Astrocyte of the cerebellum (primary cell): ENCODE results near the gene CNPY3.

Experiments used
- DNase-seq: peaks from one replicate; pipeline ENCODE4 v3.0.0-alpha.2; 2011; ENCODE audit warnings: low read depth
- H3K4me3 ChIP-seq: 2 replicates; pipeline ENCODE4 v1.5.1; 2011; ENCODE audit warnings: mild to moderate bottlenecking, low read depth, low read length, moderate library complexity
- CTCF ChIP-seq: IDR thresholded peaks from 2 replicates; pipeline ENCODE4 v1.5.1; 2012; ENCODE audit warnings: low read length, low read depth, moderate library complexity, mild to moderate bottlenecking; ENCODE audit errors: missing control alignments
- in situ Hi-C: cut with HindIII; loops from 2 replicates; pipeline ENCODE4 v1.10.0; 2017; ENCODE audit warnings: low sequenced_read_pairs

The CNPY3 gene

GRCh38 chr6:42973926-42974325, 44.6 kb downstream of the CNPY3 start:
- no peak overlapping the region for H3K4me3 ChIP-seq
- TF ChIP-seq CTCF, result no peak
- DNase-seq, result no peak
- in situ Hi-C loops, result no loop called here

- no peak overlapping the region for H3K4me3 ChIP-seq
- in situ Hi-C loops, result no loop called here
- DNase-seq, result no peak
- TF ChIP-seq CTCF, result no peak
Measured at GRCh38 chr6:42974919-42975505, 45.7 kb downstream of the CNPY3 start.

GRCh38 chr6:42978487-42978838, 49.2 kb downstream of the CNPY3 start:
- no peak for TF ChIP-seq CTCF
- no peak for DNase-seq
- in situ Hi-C loops, result no loop called here
- peak overlapping the region; percentile 73 for H3K4me3 ChIP-seq

- in situ Hi-C loops, result no loop called here
- peak within 1 kb of the TSS; percentile 73 for H3K4me3 ChIP-seq
- TF ChIP-seq CTCF, result no peak
- DNase-seq, result peak; percentile 35
Measured at GRCh38 chr6:42978839-42979522, 49.7 kb downstream of the CNPY3 start, which contains the start of gene PEX6. TSS of gene PEX6 (minus strand) at chr6:42979181. CDS start at chr6:42979150, 31 bp downstream.

- H3K4me3 ChIP-seq, result peak overlapping the region; percentile 73
- DNase-seq, result no peak
- in situ Hi-C loops, result no loop called here
- TF ChIP-seq CTCF, result no peak
Measured at GRCh38 chr6:42979523-42980177, 50.4 kb downstream of the CNPY3 start.

GRCh38 chr6:42981836-42982235, 52.6 kb downstream of the CNPY3 start:
- H3K4me3 ChIP-seq, result no peak overlapping the region
- TF ChIP-seq CTCF, result no peak
- in situ Hi-C loops, result no loop called here
- DNase-seq, result no peak
